Effector CD4-positive, alpha-beta T cell (primary cell): ENCODE data around the gene AFAP1L1.
"Not testable (repeated sequence)": the region's sequence is repeated elsewhere in the genome, so short reads cannot be mapped to it uniquely, and the experiment has no call there.

Source experiments
- DNase-seq: peaks from one replicate; pipeline ENCODE4 v3.0.0-alpha.2; 2020

The AFAP1L1 gene

GRCh38 chr5:149376104-149376503, 104.4 kb downstream of the AFAP1L1 start:
- no peak for DNase-seq

- DNase-seq: no peak
These were observed 105.2 kb downstream of the AFAP1L1 start for GRCh38 chr5:149376711-149377447.

- DNase-seq: no peak
These were observed 106.7 kb downstream of the AFAP1L1 start for GRCh38 chr5:149378241-149378820.

GRCh38 chr5:149379177-149379761, 107.6 kb downstream of the AFAP1L1 start, which contains the start of gene IL17B:
IL17B (minus strand) TSS chr5:149379292; CDS start chr5:149379225, 67 bp downstream.
- no peak for DNase-seq

- no peak for DNase-seq
These were observed 108.2 kb downstream of the AFAP1L1 start for GRCh38 chr5:149379818-149380374.

GRCh38 chr5:149380466-149381121, 108.9 kb downstream of the AFAP1L1 start:
- DNase-seq: no peak

GRCh38 chr5:149381261-149381985, 109.8 kb downstream of the AFAP1L1 start:
- no peak for DNase-seq

- peak; percentile 63 for DNase-seq
These were observed 110.3 kb downstream of the AFAP1L1 start for GRCh38 chr5:149381986-149382338.

GRCh38 chr5:149382517-149383220, 111.0 kb downstream of the AFAP1L1 start:
- DNase-seq: no peak

GRCh38 chr5:149383399-149383798, 111.7 kb downstream of the AFAP1L1 start:
- DNase-seq: no peak

- DNase-seq: no peak
These were observed 114.5 kb downstream of the AFAP1L1 start for GRCh38 chr5:149386166-149386565.

- DNase-seq: no peak
These were observed 115.5 kb downstream of the AFAP1L1 start for GRCh38 chr5:149387081-149387631.

- DNase-seq: no peak
These were observed 116.3 kb downstream of the AFAP1L1 start for GRCh38 chr5:149387982-149388381.

- no peak for DNase-seq
These were observed 117.0 kb downstream of the AFAP1L1 start for GRCh38 chr5:149388498-149389190.

- no peak for DNase-seq
These were observed 118.2 kb downstream of the AFAP1L1 start for GRCh38 chr5:149389552-149390495.

- not testable (repeated sequence) for DNase-seq
These were observed 119.4 kb downstream of the AFAP1L1 start for GRCh38 chr5:149391076-149391475.
